HG03439 (cell line): Measurements from ENCODE around the gene CYP27B1.
"Not testable (repeated sequence)": the region's sequence is repeated elsewhere in the genome, so short reads cannot be mapped to it uniquely, and the experiment has no call there.

Source experiments
- ATAC-seq: cut with Tn5 transposase; IDR thresholded peaks from one replicate; pipeline ENCODE4 v1.9.1; 2021; ENCODE audit warnings: mild to moderate bottlenecking, moderate library complexity; ENCODE audit not compliant: unreplicated experiment

CYP27B1 gene

GRCh38 chr12:57724936-57725740 is 41.7 kb downstream of the CYP27B1 start:
- ATAC-seq = no peak

- no peak for ATAC-seq
Observed at GRCh38 chr12:57724003-57724935, 42.6 kb downstream of the CYP27B1 start.

GRCh38 chr12:57723630-57723962 is 43.3 kb downstream of the CYP27B1 start:
- no peak for ATAC-seq

GRCh38 chr12:57722716-57723629 is 43.9 kb downstream of the CYP27B1 start:
- ATAC-seq = no peak

- not testable (repeated sequence) for ATAC-seq
Observed at GRCh38 chr12:57721846-57722608, 44.9 kb downstream of the CYP27B1 start.

- ATAC-seq = no peak
Observed at GRCh38 chr12:57720606-57721595, 46.0 kb downstream of the CYP27B1 start.

GRCh38 chr12:57719777-57720605 is 46.9 kb downstream of the CYP27B1 start:
- ATAC-seq = no peak

GRCh38 chr12:57718641-57719528 is 48.0 kb downstream of the CYP27B1 start:
- no peak for ATAC-seq

- no peak for ATAC-seq
Observed at GRCh38 chr12:57717846-57718640, 48.8 kb downstream of the CYP27B1 start.

- ATAC-seq = no peak
Observed at GRCh38 chr12:57717131-57717530, 49.7 kb downstream of the CYP27B1 start.

- no peak for ATAC-seq
Observed at GRCh38 chr12:57716305-57716704, 50.6 kb downstream of the CYP27B1 start.

GRCh38 chr12:57715786-57716185 is 51.1 kb downstream of the CYP27B1 start:
- no peak for ATAC-seq

- not testable (repeated sequence) for ATAC-seq
Observed at GRCh38 chr12:57715036-57715748, 51.7 kb downstream of the CYP27B1 start.

- no peak for ATAC-seq
Observed at GRCh38 chr12:57713209-57713608, 53.7 kb downstream of the CYP27B1 start.

GRCh38 chr12:57712701-57713100 is 54.2 kb downstream of the CYP27B1 start:
- ATAC-seq = no peak
